ENCODE data around the gene YY1AP1.
A peak's percentile ranks its signal among the peaks of the same experiment; 100 is the strongest.
"Not testable (repeated sequence)": the region's sequence is repeated elsewhere in the genome, so short reads cannot be mapped to it uniquely, and the experiment has no call there.

YY1AP1 gene

GRCh38 chr1:155646307-155646706 is 42.3 kb downstream of the YY1AP1 start:
- TF ChIP-seq CTCF (IDR thresholded peaks at IDR 0.05; ENCODE audit: low read depth, low read length) (no peak), MYC (IDR thresholded peaks at IDR 0.05; ENCODE audit: low read depth, low read length) (no peak), MAX (IDR thresholded peaks at IDR 0.05; ENCODE audit: low read depth, low read length) (no peak), POLR2A (IDR thresholded peaks at IDR 0.05; ENCODE audit: extremely low read depth, insufficient read length) (no peak)
- DNase-seq (ENCODE audit: low read depth) = peak; percentile 89
- no peak overlapping the region for H3K4me3 ChIP-seq (ENCODE audit: low read depth, low read length)

- no peak overlapping the region for H3K4me3 ChIP-seq (ENCODE audit: low read depth, low read length)
- TF ChIP-seq MAX (IDR thresholded peaks at IDR 0.05; ENCODE audit: low read depth, low read length) (no peak), MYC (IDR thresholded peaks at IDR 0.05; ENCODE audit: low read depth, low read length) (no peak), POLR2A (IDR thresholded peaks at IDR 0.05; ENCODE audit: extremely low read depth, insufficient read length) (no peak), CTCF (IDR thresholded peaks at IDR 0.05; ENCODE audit: low read depth, low read length) (no peak)
- peak; percentile 16 for DNase-seq (ENCODE audit: low read depth)
Measured at GRCh38 chr1:155645648-155646047, 42.9 kb downstream of the YY1AP1 start.

- H3K4me3 ChIP-seq (ENCODE audit: low read depth, low read length) = no peak overlapping the region
- TF ChIP-seq POLR2A (IDR thresholded peaks at IDR 0.05; ENCODE audit: extremely low read depth, insufficient read length) = no peak
- TF ChIP-seq MAX (IDR thresholded peaks at IDR 0.05; ENCODE audit: low read depth, low read length) = no peak
- no peak for TF ChIP-seq MYC (IDR thresholded peaks at IDR 0.05; ENCODE audit: low read depth, low read length)
- no peak for TF ChIP-seq CTCF (IDR thresholded peaks at IDR 0.05; ENCODE audit: low read depth, low read length)
- no peak for DNase-seq (ENCODE audit: low read depth)
Measured at GRCh38 chr1:155645034-155645598, 43.5 kb downstream of the YY1AP1 start.

- no peak overlapping the region for H3K4me3 ChIP-seq (ENCODE audit: low read depth, low read length)
- no peak for TF ChIP-seq POLR2A (IDR thresholded peaks at IDR 0.05; ENCODE audit: extremely low read depth, insufficient read length)
- TF ChIP-seq MYC (IDR thresholded peaks at IDR 0.05; ENCODE audit: low read depth, low read length) = no peak
- TF ChIP-seq CTCF (IDR thresholded peaks at IDR 0.05; ENCODE audit: low read depth, low read length) = no peak
- DNase-seq (ENCODE audit: low read depth) = no peak
Measured at GRCh38 chr1:155643230-155643629, 45.3 kb downstream of the YY1AP1 start.

GRCh38 chr1:155642559-155643180 is 45.9 kb downstream of the YY1AP1 start:
- not testable (repeated sequence) for DNase-seq (ENCODE audit: low read depth); H3K4me3 ChIP-seq (ENCODE audit: low read depth, low read length)

GRCh38 chr1:155640367-155640766 is 48.2 kb downstream of the YY1AP1 start:
- TF ChIP-seq MAX (IDR thresholded peaks at IDR 0.05; ENCODE audit: low read depth, low read length) (no peak), MYC (IDR thresholded peaks at IDR 0.05; ENCODE audit: low read depth, low read length) (no peak), CTCF (IDR thresholded peaks at IDR 0.05; ENCODE audit: low read depth, low read length) (no peak), POLR2A (IDR thresholded peaks at IDR 0.05; ENCODE audit: extremely low read depth, insufficient read length) (no peak)
- H3K4me3 ChIP-seq (ENCODE audit: low read depth, low read length) = no peak overlapping the region
- no peak for DNase-seq (ENCODE audit: low read depth)
